ENCODE results near the gene NEU4. TPM values are rescaled to one million over a fixed set of nuclear protein-coding genes. Genes with fewer than 3 reads are reported as not detected.
A peak's percentile ranks its signal among the peaks of the same experiment; 100 is the strongest.

Gene NEU4
- total and polyA plus RNA-seq, 10 donors: 0.04 to 1.9 (median 0.32) TPM; not detected in 3

DNA sequence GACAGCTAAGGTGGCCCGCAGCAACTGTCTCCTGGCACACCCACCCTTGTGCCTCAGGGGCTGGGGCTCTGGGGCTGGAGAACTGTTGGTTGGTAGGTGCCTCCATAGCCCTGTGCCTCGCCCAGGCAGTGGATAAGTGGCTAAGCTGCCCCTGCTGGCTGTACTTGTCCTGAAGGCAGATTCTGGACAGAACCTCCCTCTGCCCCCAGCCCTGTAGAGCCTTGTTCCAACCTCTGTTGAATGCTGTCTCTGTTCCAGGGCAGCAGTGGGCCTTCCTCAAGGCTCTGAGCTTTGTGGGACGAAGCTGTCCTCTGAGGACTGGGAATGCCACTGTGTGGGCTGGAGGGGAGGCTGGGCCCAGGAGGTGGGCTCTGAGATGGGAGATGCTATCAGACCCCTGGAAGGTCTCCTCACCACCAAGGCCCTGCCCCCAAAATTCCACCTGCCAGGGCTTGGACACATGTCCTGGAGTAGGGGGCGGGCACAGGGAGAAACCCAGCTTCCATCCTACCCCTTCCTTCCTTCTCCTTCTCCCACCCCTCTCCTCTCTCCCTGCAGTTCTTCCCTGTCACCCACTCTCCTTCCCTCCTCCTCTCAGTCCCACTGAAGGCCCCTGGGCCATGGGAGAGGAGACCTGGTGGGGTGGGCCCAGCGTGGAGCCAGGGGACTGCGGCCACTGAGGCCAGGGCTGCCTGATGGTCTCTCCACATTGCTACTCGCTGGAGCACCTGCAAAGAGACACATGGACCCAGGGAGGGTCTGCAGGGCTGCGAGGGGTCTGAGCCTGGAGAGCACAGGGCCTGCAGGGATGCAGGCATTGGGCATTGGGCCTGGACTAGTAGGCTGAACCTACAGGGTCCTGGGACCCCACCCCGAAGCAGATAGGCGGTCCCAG is 51.4 kb downstream of the NEU4 start:
- 79 to 96% (median 88%) methylated on average over 9 to 10 of the region's 10 CpGs for WGBS, 5 donors
- TF ChIP-seq POLR2A (IDR thresholded peaks at IDR 0.05) (no peak), POLR2AphosphoS5 (IDR thresholded peaks at IDR 0.05) (no peak), CTCF (IDR thresholded peaks at IDR 0.05 in 8 of 11, conservative IDR thresholded peaks at IDR 0.05 in 3 of 11) (no peak)
- H3K4me1 ChIP-seq: peaks cover 7 to 57% (median 35%) of the 10 kb centered on the region in 6 donors
- peak; percentile 71 for DNase-seq
- intact Hi-C loops (cut with DNase I; ENCODE audit: low total_unique reads): no loop called here
- H3K9me3 ChIP-seq: no peaks in the 10 kb centered on the region
- H3K27ac ChIP-seq: peak overlapping the region; percentile 5 to 87 (median 72)
- no peaks in the 10 kb centered on the region for H3K36me3 ChIP-seq
- H3K27me3 ChIP-seq (replicated peaks in 1 of 7): peaks cover 0 to 76% (median 21%) of the 10 kb centered on the region in 7 donors
- H3K4me3 ChIP-seq: peak overlapping the region in 3 of 8 donors; percentile 32 to 65 (median 42)

GRCh38 chr2:241861264-241861663 is 52.3 kb downstream of the NEU4 start:
- no peak for DNase-seq
- Histone ChIP-seq H3K9me3 (no peaks in the 10 kb centered on the region), H3K4me1 (peaks cover 7 to 57% (median 35%) of the 10 kb centered on the region in 6 donors), H3K4me3 (no peak overlapping the region), H3K27ac (peak overlapping the region in 2 of 8 donors; percentile 83 to 87), H3K27me3 (replicated peaks in 1 of 7) (peaks cover 0 to 81% (median 21%) of the 10 kb centered on the region in 7 donors), H3K36me3 (no peaks in the 10 kb centered on the region)
- intact Hi-C loops (cut with DNase I; ENCODE audit: low total_unique reads): no loop called here
- 93 to 100% (median 97%) methylated on average over 1 of the region's 1 CpG for WGBS, 5 donors
- TF ChIP-seq POLR2A (IDR thresholded peaks at IDR 0.05): no peak
- no peak for TF ChIP-seq CTCF (IDR thresholded peaks at IDR 0.05 in 8 of 11, conservative IDR thresholded peaks at IDR 0.05 in 3 of 11)
- no peak for TF ChIP-seq POLR2AphosphoS5 (IDR thresholded peaks at IDR 0.05)

DNA sequence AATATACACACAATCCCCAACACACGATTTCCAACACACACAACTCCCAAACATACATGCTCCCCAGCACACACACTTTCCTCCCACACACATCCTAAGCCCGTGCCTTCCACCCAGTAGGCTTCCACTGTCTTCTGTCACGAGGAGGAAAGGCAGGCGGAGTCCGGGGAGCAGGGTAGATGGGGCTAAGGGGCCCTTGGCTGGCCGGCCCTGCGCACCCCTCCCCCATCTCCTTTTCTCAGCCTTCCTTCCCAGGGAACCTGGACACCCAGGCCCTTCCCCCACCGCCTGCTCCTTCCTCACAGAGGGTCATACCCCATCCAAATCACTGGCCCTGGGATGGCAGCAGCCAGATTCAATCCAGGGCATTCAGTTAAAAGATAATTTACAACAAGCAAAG is 53.1 kb downstream of the NEU4 start:
- Histone ChIP-seq H3K36me3 (no peaks in the 10 kb centered on the region), H3K27ac (peak overlapping the region in 2 of 8 donors; percentile 59 to 87), H3K27me3 (replicated peaks in 1 of 7) (peaks cover 0 to 83% (median 27%) of the 10 kb centered on the region in 7 donors), H3K9me3 (no peaks in the 10 kb centered on the region), H3K4me1 (peaks cover 7 to 66% (median 42%) of the 10 kb centered on the region in 6 donors), H3K4me3 (no peak overlapping the region)
- 77 to 93% (median 83%) methylated on average over 8 of the region's 8 CpGs for WGBS, 5 donors
- intact Hi-C loops (cut with DNase I; ENCODE audit: low total_unique reads): no loop called here
- TF ChIP-seq POLR2AphosphoS5 (IDR thresholded peaks at IDR 0.05) (no peak), POLR2A (IDR thresholded peaks at IDR 0.05) (no peak), CTCF (IDR thresholded peaks at IDR 0.05 in 8 of 11, conservative IDR thresholded peaks at IDR 0.05 in 3 of 11) (no peak)
- DNase-seq: peak; percentile 65

Data from spleen (tissue), 11 donors.